IMR-90 (cell line): ENCODE data around the gene OTOG. TPM values are rescaled to one million over a fixed set of nuclear protein-coding genes. Genes with fewer than 3 reads are reported as not detected.

Source experiments
- ATAC-seq: fragments of 200-7000 bp; cut with Tn5 transposase; 2 replicates; pipeline ENCODE4 v1.9.1; 2020; ENCODE audit warnings: low read depth, mild to moderate bottlenecking, moderate library complexity
- BruUV-seq: library from RNA; stranded (reverse); fragments of 400-500 nt; replicated peaks from 2 replicates; lab custom pipeline; 2021; lab: Mats Ljungman, UMichigan
- CTCF ChIA-PET: fragments of 300-600 bp; formaldehyde crosslinking; extraction: SDS; loops from one replicate; lab custom pipeline; 2021; ENCODE audit warnings: antibody characterized with exemption; lab: Yijun Ruan, JAX
- POLR2A ChIA-PET: fragments of 300-600 bp; sonication (Branson Sonifier 250); formaldehyde crosslinking; loops from one replicate; lab custom pipeline; 2022; ENCODE audit warnings: antibody characterized with exemption; ENCODE audit not compliant: unreplicated experiment; lab: Charles Lee
- DNase-seq: peaks from one replicate; pipeline ENCODE4 v3.0.0; 2013
- H2AFZ ChIP-seq: replicated peaks from 2 replicates; pipeline ENCODE3; 2013; ENCODE audit warnings: low read length, mild to moderate bottlenecking; ENCODE audit not compliant: poor library complexity
- H2AK5ac ChIP-seq: 2 replicates; pipeline ENCODE4 v1.6.1; 2013; ENCODE audit warnings: low read depth, low read length, inconsistent platforms
- H2AK9ac ChIP-seq: replicated peaks from 2 replicates; pipeline ENCODE3; 2013; ENCODE audit warnings: mild to moderate bottlenecking, low read depth, low read length, moderate library complexity; ENCODE audit not compliant: poor library complexity
- H2BK120ac ChIP-seq: 2 replicates; pipeline ENCODE4 v1.6.1; 2013; ENCODE audit warnings: low read depth, low read length, inconsistent platforms
- H2BK15ac ChIP-seq: 3 replicates; pipeline ENCODE4 v1.6.1; 2013; ENCODE audit warnings: low read depth, low read length, inconsistent platforms
- H2BK20ac ChIP-seq: 2 replicates; pipeline ENCODE4 v1.6.1; 2013; ENCODE audit warnings: low read depth, mild to moderate bottlenecking, inconsistent platforms, low read length, moderate library complexity
- H2BK5ac ChIP-seq: 2 replicates; pipeline ENCODE4 v1.6.1; 2013; ENCODE audit warnings: mild to moderate bottlenecking, low read depth, low read length, inconsistent platforms; ENCODE audit not compliant: poor library complexity, severe bottlenecking
- H3K14ac ChIP-seq: replicated peaks from 2 replicates; pipeline ENCODE4 v1.6.1; 2013; ENCODE audit warnings: low read depth, low read length, inconsistent platforms
- H3K18ac ChIP-seq: 2 replicates; pipeline ENCODE4 v1.6.1; 2013; ENCODE audit warnings: low read depth, low read length, control low read depth
- H3K23ac ChIP-seq: 2 replicates; pipeline ENCODE4 v1.6.1; 2013; ENCODE audit warnings: low read depth, low read length, inconsistent platforms
- H3K27ac ChIP-seq: 2 replicates; pipeline ENCODE4 v1.5.1; 2013; ENCODE audit warnings: mild to moderate bottlenecking, control low read depth, low read length; ENCODE audit not compliant: insufficient read depth
- H3K27me3 ChIP-seq: 2 replicates; pipeline ENCODE4 v1.6.1; 2013; ENCODE audit warnings: low read length; ENCODE audit not compliant: control insufficient read depth, insufficient read depth
- H3K36me3 ChIP-seq: 2 replicates; pipeline ENCODE4 v1.6.1; 2013; ENCODE audit warnings: low read length, mixed read lengths; ENCODE audit not compliant: control insufficient read depth, insufficient read depth
- H3K4ac ChIP-seq: 2 replicates; pipeline ENCODE4 v1.6.1; 2013; ENCODE audit warnings: low read depth, low read length, inconsistent platforms
- H3K4me1 ChIP-seq: 2 replicates; pipeline ENCODE4 v1.6.1; 2013; ENCODE audit warnings: low read length, mixed read lengths; ENCODE audit not compliant: control insufficient read depth, insufficient read depth
- H3K4me2 ChIP-seq: 2 replicates; pipeline ENCODE4 v1.6.1; 2013; ENCODE audit warnings: low read depth, mild to moderate bottlenecking, control low read depth, low read length, moderate library complexity
- H3K4me3 ChIP-seq: 2 replicates; pipeline ENCODE4 v1.5.1; 2013; ENCODE audit warnings: low read depth, mild to moderate bottlenecking, control low read depth, low read length, moderate library complexity; ENCODE audit not compliant: insufficient read depth
- H3K56ac ChIP-seq: 2 replicates; pipeline ENCODE4 v1.6.1; 2013; ENCODE audit warnings: low read length, inconsistent platforms; ENCODE audit not compliant: insufficient read depth; ENCODE audit errors: extremely low read depth
- H3K79me1 ChIP-seq, 2 experiments: 2 replicates each; pipeline ENCODE4 v1.6.1; 2013; ENCODE audit warnings: low read length in 2 of 2, inconsistent platforms in 1 of 2, low read depth in 1 of 2
- H3K9ac ChIP-seq: 2 replicates; pipeline ENCODE4 v1.6.1; 2013; ENCODE audit warnings: low read depth, low read length, control low read depth
- H3K9me1 ChIP-seq: 2 replicates; pipeline ENCODE4 v1.6.1; 2013; ENCODE audit warnings: low read length, inconsistent platforms; ENCODE audit not compliant: insufficient read depth
- H3K9me3 ChIP-seq: 2 replicates; pipeline ENCODE4 v1.6.1; 2013; ENCODE audit warnings: low read length; ENCODE audit not compliant: control insufficient read depth, insufficient read depth
- H4K20me1 ChIP-seq: 2 replicates; pipeline ENCODE4 v1.6.1; 2013; ENCODE audit warnings: low read length, inconsistent platforms; ENCODE audit not compliant: insufficient read depth
- H4K5ac ChIP-seq: 2 replicates; pipeline ENCODE4 v1.6.1; 2013; ENCODE audit warnings: mild to moderate bottlenecking, low read depth, low read length, control low read depth
- H4K8ac ChIP-seq, 2 experiments: 2 replicates each; pipeline ENCODE4 v1.6.1; 2013; ENCODE audit warnings: low read depth in 2 of 2, low read length in 2 of 2, control low read depth in 1 of 2, inconsistent platforms in 1 of 2
- H4K91ac ChIP-seq: 2 replicates; pipeline ENCODE4 v1.6.1; 2013; ENCODE audit warnings: low read depth, low read length, inconsistent platforms; ENCODE audit not compliant: insufficient read depth
- BHLHE40 ChIP-seq: fragments of 150-350 bp; IDR thresholded peaks from 2 replicates; pipeline ENCODE4 v1.6.1; 2016; ENCODE audit warnings: mild to moderate bottlenecking, low read depth, low read length
- CEBPB ChIP-seq: IDR thresholded peaks from 2 replicates; pipeline ENCODE4 v1.6.1; 2012; ENCODE audit warnings: low read depth, low read length, improper control_type of control experiment
- CHD1 ChIP-seq: IDR thresholded peaks from 2 replicates; pipeline ENCODE4 v1.6.1; 2012; ENCODE audit warnings: low read depth, low read length, improper control_type of control experiment
- CTCF ChIP-seq: conservative IDR thresholded peaks from 2 replicates; pipeline ENCODE4 v1.5.1; 2012; ENCODE audit warnings: mild to moderate bottlenecking, low read depth, low read length, improper control_type of control experiment
- ELK1 ChIP-seq: fragments of 150-350 bp; IDR thresholded peaks from 2 replicates; pipeline ENCODE4 v1.6.1; 2016; ENCODE audit warnings: low read depth, mild to moderate bottlenecking, low read length, moderate library complexity, borderline replicate concordance
- FOS ChIP-seq: fragments of 150-350 bp; IDR thresholded peaks from 2 replicates; pipeline ENCODE4 v1.6.1; 2016; ENCODE audit warnings: low read depth, low read length
- MAFK ChIP-seq: IDR thresholded peaks from 2 replicates; pipeline ENCODE4 v1.6.1; 2012; ENCODE audit warnings: low read depth, low read length, improper control_type of control experiment
- MAZ ChIP-seq: IDR thresholded peaks from 2 replicates; pipeline ENCODE4 v1.6.1; 2012; ENCODE audit warnings: low read depth, mild to moderate bottlenecking, low read length, improper control_type of control experiment, moderate library complexity, borderline replicate concordance
- MXI1 ChIP-seq: IDR thresholded peaks from 2 replicates; pipeline ENCODE4 v1.6.1; 2012; ENCODE audit warnings: low read depth, mild to moderate bottlenecking, low read length, moderate library complexity, borderline replicate concordance
- NFE2L2 ChIP-seq: fragments of 150-350 bp; IDR thresholded peaks from 2 replicates; pipeline ENCODE4 v1.6.1; 2016; ENCODE audit warnings: low read depth, mild to moderate bottlenecking, low read length
- POLR2A ChIP-seq: IDR thresholded peaks from 2 replicates; pipeline ENCODE4 v1.6.1; 2012; ENCODE audit warnings: mild to moderate bottlenecking, low read depth, low read length
- RAD21 ChIP-seq: IDR thresholded peaks from 2 replicates; pipeline ENCODE4 v1.6.1; 2012; ENCODE audit warnings: low read length, improper control_type of control experiment
- RCOR1 ChIP-seq: IDR thresholded peaks from 2 replicates; pipeline ENCODE4 v1.6.1; 2012; ENCODE audit warnings: mild to moderate bottlenecking, low read length, improper control_type of control experiment; ENCODE audit not compliant: insufficient replicate concordance
- SMC3 ChIP-seq: fragments of 150-350 bp; IDR thresholded peaks from 2 replicates; pipeline ENCODE4 v1.6.1; 2016; ENCODE audit warnings: low read depth, mild to moderate bottlenecking, antibody characterized with exemption, low read length, moderate library complexity
- USF2 ChIP-seq: fragments of 150-350 bp; IDR thresholded peaks from 2 replicates; pipeline ENCODE4 v1.6.1; 2017; ENCODE audit warnings: mild to moderate bottlenecking, antibody characterized with exemption, low read length, low read depth
- WGBS, 2 experiments: methylation state at CpG; one replicate each; pipeline versions ENCODE4 v1.1.5 to v1.1.7; 2013; ENCODE audit warnings: missing lambda C conversion rate in 2 of 2; ENCODE audit not compliant: insufficient read length in 1 of 2; ENCODE audit errors: extremely low coverage in 2 of 2; 5-methylcytosine and 5-hydroxymethylcytosine counted together
- dilution Hi-C: fragments of 300-500 bp; cut with HindIII; formaldehyde crosslinking; loops from one replicate; pipeline ENCODE4 v1.14.3; 2018; ENCODE audit warnings: low sequenced_read_pairs; ENCODE audit not compliant: unreplicated experiment
- in situ Hi-C: fragments of 300-500 bp; cut with MboI; formaldehyde crosslinking; loops from 3 replicates; pipeline ENCODE4 v1.14.3; 2019; ENCODE audit warnings: low sequenced_read_pairs, inconsistent platforms, mixed read lengths
- intact Hi-C: fragments of 100-400 bp; cut with micrococcal nuclease; formaldehyde crosslinking; loops from 2 replicates; pipeline ENCODE4 v1.10.0; 2022
- polyA plus RNA-seq, 3 experiments: library from polyadenylated mRNA; depleted of rRNA; stranded (reverse); fragments of >200 nt; gene quantifications; 2 replicates each; pipeline ENCODE4 v1.2.3, GENCODE V29; 2012; ENCODE audit warnings: low replicate concordance in 1 of 3
- total RNA-seq: library from RNA; depleted of rRNA; stranded (reverse); fragments of >200 nt; gene quantifications from 2 replicates; pipeline ENCODE4 v1.2.3, GENCODE V29; 2012

OTOG gene
- total and polyA plus RNA-seq, 2 of the 4 experiments (the other 2 are of a cell fraction): not detected

- DNase-seq: peak; percentile 64
- ATAC-seq: peak; percentile 24
- H2AK9ac ChIP-seq: peak overlapping the region; percentile 24
- in situ Hi-C loops (no loop called here), intact Hi-C loops (no loop called here), dilution Hi-C loops (no loop called here)
- no peak overlapping the region for H3K4me2 ChIP-seq
- ChIA-PET POLR2A (no interaction called here), CTCF (no interaction called here)
- no peak overlapping the region for H2BK120ac ChIP-seq
- H3K4ac ChIP-seq: no peak overlapping the region
- no peak overlapping the region for H3K23ac ChIP-seq
- H3K14ac ChIP-seq: no peak overlapping the region
- H3K56ac ChIP-seq: no peak overlapping the region
- no TSS peak for BruUV-seq
- H4K8ac ChIP-seq: no peak overlapping the region
- H2AK5ac ChIP-seq: no peak overlapping the region
- no peaks in the 10 kb centered on the region for H3K79me1 ChIP-seq
- no peak overlapping the region for H2BK15ac ChIP-seq
- WGBS, 2 experiments: 9% methylated on average over 2 of the region's 6 CpGs; no CpG with 5 or more reads in 1 of the 2 experiments
- H3K18ac ChIP-seq: no peak overlapping the region
- TF ChIP-seq CHD1: no peak
- TF ChIP-seq CTCF: no peak
- no peak for TF ChIP-seq SMC3
- no peak for TF ChIP-seq POLR2A
- TF ChIP-seq USF2: no peak
- no peak for TF ChIP-seq BHLHE40
- no peak for TF ChIP-seq MAFK
- no peak for TF ChIP-seq RAD21
- no peak for TF ChIP-seq MAZ
- TF ChIP-seq MXI1: no peak
- no peak for TF ChIP-seq FOS
- no peak for TF ChIP-seq NFE2L2
- TF ChIP-seq ELK1: no peak
- no peak for TF ChIP-seq RCOR1
- no peak for TF ChIP-seq CEBPB
- H3K9me1 ChIP-seq: no peaks in the 10 kb centered on the region
- H4K20me1 ChIP-seq: no peaks in the 10 kb centered on the region
- no peaks in the 10 kb centered on the region for H3K4me1 ChIP-seq
- no peaks in the 10 kb centered on the region for H3K36me3 ChIP-seq
- H4K91ac ChIP-seq: no peak overlapping the region
- H3K27me3 ChIP-seq: peaks cover 13% of the 10 kb centered on the region; the same call in 1 of the 2 replicates
- H2AFZ ChIP-seq: no peak overlapping the region
- no peak overlapping the region for H4K5ac ChIP-seq
- no peaks in the 10 kb centered on the region for H3K9me3 ChIP-seq
- no peak overlapping the region for H3K4me3 ChIP-seq
- H2BK5ac ChIP-seq: no peak overlapping the region
- H3K9ac ChIP-seq: no peak overlapping the region
- no peak overlapping the region for H3K27ac ChIP-seq
- H2BK20ac ChIP-seq: no peak overlapping the region
These were observed 15.4 kb upstream of the OTOG start for GRCh38 chr11:17531636-17532113.
